GM12878 (cell line): ENCODE data around the gene CFAP99. TPM values are rescaled to one million over a fixed set of nuclear protein-coding genes. Genes with fewer than 3 reads are reported as not detected.

Experiments used
- ATAC-seq: fragments of 200-7000 bp; cut with Tn5 transposase; 3 replicates; pipeline ENCODE4 v1.9.1; 2020; ENCODE audit warnings: mild to moderate bottlenecking, moderate library complexity
- BruUV-seq: library from RNA; stranded (reverse); fragments of 400-500 nt; replicated peaks from 2 replicates; lab custom pipeline; 2021; lab: Mats Ljungman, UMichigan
- CTCF ChIA-PET: fragments of 300-600 bp; sonication (Branson Sonifier 250); formaldehyde crosslinking; extraction: SDS; loops from one replicate; lab custom pipeline; 2021; ENCODE audit warnings: inconsistent platforms; lab: Yijun Ruan, JAX
- POLR2A ChIA-PET: fragments of 350-600 bp; formaldehyde crosslinking; extraction: SDS; loops from one replicate; lab custom pipeline; 2021; ENCODE audit warnings: inconsistent platforms; lab: Charles Lee
- RAD21 ChIA-PET: fragments of 300-600 bp; sonication (Branson Sonifier 250); formaldehyde crosslinking; loops from one replicate; lab custom pipeline; 2023; ENCODE audit warnings: antibody characterized with exemption; ENCODE audit not compliant: unreplicated experiment; lab: Charles Lee
- SMC1A ChIA-PET: fragments of 300-600 bp; sonication (Branson Sonifier 250); formaldehyde crosslinking; loops from one replicate; lab custom pipeline; 2023; ENCODE audit not compliant: unreplicated experiment, uncharacterized antibody; lab: Charles Lee
- DNase-seq: peaks from one replicate; pipeline ENCODE4 v3.0.0-alpha.2; 2011; ENCODE audit warnings: low read depth, low spot score
- FAIRE-seq: peaks from 3 replicates; lab custom pipeline; 2011; peaks lifted over from hg19 to GRCh38; lab: Jason Lieb, UNC
- H2AFZ ChIP-seq: 2 replicates; pipeline ENCODE4 v1.6.0; 2011; ENCODE audit warnings: low read depth, low read length, control low read depth; ENCODE audit not compliant: control insufficient read depth
- H3K27ac ChIP-seq: 2 replicates; pipeline ENCODE4 v1.5.1; 2011; ENCODE audit warnings: control low read depth; ENCODE audit not compliant: control insufficient read depth, insufficient read depth
- H3K27me3 ChIP-seq, 2 experiments: replicated peaks in 1 of 2; 2 replicates each; pipeline versions ENCODE4 v1.6.0 to v1.6.1; 2011; ENCODE audit warnings: low read length in 1 of 2; ENCODE audit not compliant: control insufficient read depth in 2 of 2, insufficient read depth in 2 of 2
- H3K36me3 ChIP-seq, 2 experiments: 2 replicates each; pipeline ENCODE4 v1.5.1; 2011; ENCODE audit warnings: low read length in 1 of 2; ENCODE audit not compliant: control insufficient read depth in 2 of 2, insufficient read depth in 2 of 2
- H3K4me1 ChIP-seq: 2 replicates; pipeline ENCODE4 v1.6.1; 2011; ENCODE audit warnings: mild to moderate bottlenecking, low read length, moderate library complexity, mixed read lengths; ENCODE audit not compliant: control insufficient read depth, insufficient read depth
- H3K4me2 ChIP-seq: 2 replicates; pipeline ENCODE4 v1.6.0; 2011; ENCODE audit warnings: control low read depth; ENCODE audit not compliant: control insufficient read depth, insufficient read depth
- H3K4me3 ChIP-seq: fragments of 200-600 bp; sonication (generic); 2 replicates; pipeline ENCODE4 v1.5.1; 2016
- H3K79me2 ChIP-seq: 2 replicates; pipeline ENCODE4 v1.6.0; 2011; ENCODE audit warnings: low read length; ENCODE audit not compliant: control insufficient read depth, insufficient read depth
- H3K9ac ChIP-seq: 2 replicates; pipeline ENCODE4 v1.8.0; 2011; ENCODE audit warnings: low read length, control low read depth, mixed read lengths; ENCODE audit not compliant: control insufficient read depth, insufficient read depth
- H3K9me3 ChIP-seq: replicated peaks from 3 replicates; pipeline ENCODE4 v1.5.1; 2011; ENCODE audit warnings: mild to moderate bottlenecking, low read length; ENCODE audit not compliant: control insufficient read depth, insufficient read depth
- H4K20me1 ChIP-seq: 2 replicates; pipeline ENCODE4 v1.6.0; 2011; ENCODE audit not compliant: control insufficient read depth, insufficient read depth
- BHLHE40 ChIP-seq, 2 experiments: fragments of 450-650 bp in 1 of 2; IDR thresholded peaks; 2 replicates each; pipeline ENCODE4 v1.6.1; 2011 to 2017; ENCODE audit warnings: low read depth in 2 of 2, borderline replicate concordance in 1 of 2, improper control_type of control experiment in 1 of 2, low read length in 1 of 2, mild to moderate bottlenecking in 1 of 2
- CEBPZ ChIP-seq: fragments of 150-350 bp; IDR thresholded peaks from 2 replicates; pipeline ENCODE4 v1.6.1; 2016; ENCODE audit warnings: low read depth, low read length
- ESRRA ChIP-seq: IDR thresholded peaks from 2 replicates; pipeline ENCODE4 v1.6.1; 2012; ENCODE audit warnings: mild to moderate bottlenecking, low read length, improper control_type of control experiment
- FOXM1 ChIP-seq: IDR thresholded peaks from 2 replicates; pipeline ENCODE4 v1.6.1; 2012; ENCODE audit warnings: low read depth, mild to moderate bottlenecking, inconsistent platforms, low read length, moderate library complexity
- JUNB ChIP-seq: IDR thresholded peaks from 2 replicates; pipeline ENCODE4 v1.6.1; 2016; ENCODE audit warnings: antibody characterized with exemption, mild to moderate bottlenecking
- NFYB ChIP-seq: IDR thresholded peaks from 2 replicates; pipeline ENCODE4 v1.6.1; 2011; ENCODE audit warnings: low read depth, mild to moderate bottlenecking, low read length, improper control_type of control experiment, moderate library complexity; ENCODE audit not compliant: insufficient read depth
- PKNOX1 ChIP-seq: fragments of 450-650 bp; IDR thresholded peaks from 2 replicates; pipeline ENCODE4 v1.6.1; 2016; ENCODE audit warnings: mild to moderate bottlenecking
- SIN3A ChIP-seq: IDR thresholded peaks from 2 replicates; pipeline ENCODE4 v1.6.1; 2012; ENCODE audit warnings: low read depth, low read length, improper control_type of control experiment
- ZBTB4 ChIP-seq: fragments of 450-650 bp; formaldehyde crosslinking; IDR thresholded peaks from 2 replicates; pipeline ENCODE4 v1.4.0; 2022; ENCODE audit warnings: mild to moderate bottlenecking, moderate library complexity
- WGBS: methylation state at CpG from one replicate; pipeline ENCODE4 v1.1.6; 2016; ENCODE audit warnings: low lambda C conversion rate; ENCODE audit not compliant: insufficient replicate concordance, insufficient coverage; ENCODE audit errors: missing lambda C conversion rate; 5-methylcytosine and 5-hydroxymethylcytosine counted together
- in situ Hi-C: fragments of 300-500 bp; cut with MboI; formaldehyde crosslinking; loops from 9 replicates; pipeline ENCODE4 v1.14.3; 2018; ENCODE audit warnings: mixed read lengths
- intact Hi-C: fragments of 100-400 bp; cut with micrococcal nuclease; formaldehyde crosslinking; loops from one replicate; pipeline ENCODE4 v1.14.2; 2022; ENCODE audit not compliant: unreplicated experiment
- polyA plus RNA-seq, 11 experiments: library from polyadenylated mRNA; depleted of rRNA in 4 of 11; unstranded in 6 of 11; stranded (reverse) in 5 of 11; fragments of >200 nt; fragmentation: Nextera tagmentation in 4 of 11; fragmentation: Illumina TruSeq in 1 of 11; extraction: Ambion mirVana in 4 of 11; extraction: Trizol in 1 of 11; gene quantifications; 1 replicate in 1 of 11; 2 replicates in 10 of 11; pipeline versions ENCODE4 v1.2.1 to v1.2.3, GENCODE V29; 2011 to 2016; ENCODE audit warnings: inconsistent platforms in 2 of 11, missing spikeins in 2 of 11, low read depth in 1 of 11
- total RNA-seq, 4 experiments: library from RNA; depleted of rRNA in 3 of 4; stranded (reverse); fragments of >200 nt in 3 of 4; fragmentation: Illumina TruSeq in 1 of 4; extraction: Trizol in 1 of 4; gene quantifications; 2 replicates each; pipeline versions ENCODE4 v1.2.1 to v1.2.3, GENCODE V29; 2013 to 2021

The CFAP99 gene
- total and polyA plus RNA-seq, 10 of the 15 experiments (the other 5 are each of a cell fraction or from before 2014, with no cell fraction given), result not detected

GRCh38 chr4:2402048-2402842 is 16.5 kb upstream of the CFAP99 start:
- BruUV-seq, result no TSS peak
- in situ Hi-C loops, result no loop called here
- H2AFZ ChIP-seq, result no peak overlapping the region
- H3K79me2 ChIP-seq, result no peaks in the 10 kb centered on the region
- H3K4me1 ChIP-seq, result peaks cover 7% of the 10 kb centered on the region
- no peak for DNase-seq
- no peak overlapping the region; the same call in 1 of the 2 replicates for H3K9ac ChIP-seq
- CTCF ChIA-PET, result interaction anchor here (0.6 to 1.1 kb wide), 3 partner anchors 9 to 25 kb away, joined by 3 to 5 read pairs (median 4); no protein-coding TSS in a partner anchor
- intact Hi-C loops, result no loop called here
- no peaks in the 10 kb centered on the region for H4K20me1 ChIP-seq
- H3K27ac ChIP-seq, result no peak overlapping the region
- FAIRE-seq, result peak; percentile 13
- POLR2A ChIA-PET, result interaction anchor here (1.8 kb wide), 1 partner anchor 13 kb away, joined by 7 read pairs; no protein-coding TSS in a partner anchor
- H3K27me3 ChIP-seq, result peaks cover 4 to 6% of the 10 kb centered on the region in 2 experiments; a peak in 3 of 4 replicates
- no peaks in the 10 kb centered on the region for H3K36me3 ChIP-seq
- SMC1A ChIA-PET, result interaction anchor here (0.6 to 1.5 kb wide), 5 partner anchors 8 to 677 kb away, joined by 3 to 5 read pairs (median 3); no protein-coding TSS in a partner anchor
- WGBS, result 12% methylated on average over 27 of the region's 27 CpGs
- H3K9me3 ChIP-seq, result no peaks in the 10 kb centered on the region
- H3K4me2 ChIP-seq, result peak overlapping the region; percentile 33; the same call in 1 of the 2 replicates
- RAD21 ChIA-PET, result interaction anchor here (0.7 to 1.6 kb wide), 3 partner anchors 10 to 17 kb away, joined by 3 read pairs; partner anchors contain the start of gene CFAP99
- TF ChIP-seq ZBTB4 (CRISPR knock-in tag) (no peak), NFYB (no peak), SIN3A (no peak), CEBPZ (no peak), ESRRA (no peak), FOXM1 (no peak), BHLHE40 (IDR thresholded peaks at IDR 0.05; ENCODE audit: borderline replicate concordance in 1 of 2, low read depth in 2 of 2, low read length in 1 of 2) (no peak), PKNOX1 (peak; percentile 50), JUNB (no peak)
- ATAC-seq, result peak; percentile 68
- no peak overlapping the region for H3K4me3 ChIP-seq
